IMR-90 (cell line): Measurements from ENCODE around the gene SEMA3E. TPM values are rescaled to one million over a fixed set of nuclear protein-coding genes. Genes with fewer than 3 reads are reported as not detected.

Experiments
- ATAC-seq: fragments of 200-7000 bp; cut with Tn5 transposase; 2 replicates; pipeline ENCODE4 v1.9.1; 2020; ENCODE audit warnings: low read depth, mild to moderate bottlenecking, moderate library complexity
- BruUV-seq: library from RNA; stranded (reverse); fragments of 400-500 nt; replicated peaks from 2 replicates; lab custom pipeline; 2021; lab: Mats Ljungman, UMichigan
- CTCF ChIA-PET: fragments of 300-600 bp; formaldehyde crosslinking; extraction: SDS; loops from one replicate; lab custom pipeline; 2021; ENCODE audit warnings: antibody characterized with exemption; lab: Yijun Ruan, JAX
- POLR2A ChIA-PET: fragments of 300-600 bp; sonication (Branson Sonifier 250); formaldehyde crosslinking; loops from one replicate; lab custom pipeline; 2022; ENCODE audit warnings: antibody characterized with exemption; ENCODE audit not compliant: unreplicated experiment; lab: Charles Lee
- DNase-seq: peaks from one replicate; pipeline ENCODE4 v3.0.0; 2013
- H2AFZ ChIP-seq: replicated peaks from 2 replicates; pipeline ENCODE3; 2013; ENCODE audit warnings: low read length, mild to moderate bottlenecking; ENCODE audit not compliant: poor library complexity
- H2AK5ac ChIP-seq: 2 replicates; pipeline ENCODE4 v1.6.1; 2013; ENCODE audit warnings: low read depth, low read length, inconsistent platforms
- H2AK9ac ChIP-seq: replicated peaks from 2 replicates; pipeline ENCODE3; 2013; ENCODE audit warnings: mild to moderate bottlenecking, low read depth, low read length, moderate library complexity; ENCODE audit not compliant: poor library complexity
- H2BK120ac ChIP-seq: 2 replicates; pipeline ENCODE4 v1.6.1; 2013; ENCODE audit warnings: low read depth, low read length, inconsistent platforms
- H2BK15ac ChIP-seq: 3 replicates; pipeline ENCODE4 v1.6.1; 2013; ENCODE audit warnings: low read depth, low read length, inconsistent platforms
- H2BK20ac ChIP-seq: 2 replicates; pipeline ENCODE4 v1.6.1; 2013; ENCODE audit warnings: low read depth, mild to moderate bottlenecking, inconsistent platforms, low read length, moderate library complexity
- H2BK5ac ChIP-seq: 2 replicates; pipeline ENCODE4 v1.6.1; 2013; ENCODE audit warnings: mild to moderate bottlenecking, low read depth, low read length, inconsistent platforms; ENCODE audit not compliant: poor library complexity, severe bottlenecking
- H3K14ac ChIP-seq: replicated peaks from 2 replicates; pipeline ENCODE4 v1.6.1; 2013; ENCODE audit warnings: low read depth, low read length, inconsistent platforms
- H3K18ac ChIP-seq: 2 replicates; pipeline ENCODE4 v1.6.1; 2013; ENCODE audit warnings: low read depth, low read length, control low read depth
- H3K23ac ChIP-seq: 2 replicates; pipeline ENCODE4 v1.6.1; 2013; ENCODE audit warnings: low read depth, low read length, inconsistent platforms
- H3K27ac ChIP-seq: 2 replicates; pipeline ENCODE4 v1.5.1; 2013; ENCODE audit warnings: mild to moderate bottlenecking, control low read depth, low read length; ENCODE audit not compliant: insufficient read depth
- H3K27me3 ChIP-seq: 2 replicates; pipeline ENCODE4 v1.6.1; 2013; ENCODE audit warnings: low read length; ENCODE audit not compliant: control insufficient read depth, insufficient read depth
- H3K36me3 ChIP-seq: 2 replicates; pipeline ENCODE4 v1.6.1; 2013; ENCODE audit warnings: low read length, mixed read lengths; ENCODE audit not compliant: control insufficient read depth, insufficient read depth
- H3K4ac ChIP-seq: 2 replicates; pipeline ENCODE4 v1.6.1; 2013; ENCODE audit warnings: low read depth, low read length, inconsistent platforms
- H3K4me1 ChIP-seq: 2 replicates; pipeline ENCODE4 v1.6.1; 2013; ENCODE audit warnings: low read length, mixed read lengths; ENCODE audit not compliant: control insufficient read depth, insufficient read depth
- H3K4me2 ChIP-seq: 2 replicates; pipeline ENCODE4 v1.6.1; 2013; ENCODE audit warnings: low read depth, mild to moderate bottlenecking, control low read depth, low read length, moderate library complexity
- H3K4me3 ChIP-seq: 2 replicates; pipeline ENCODE4 v1.5.1; 2013; ENCODE audit warnings: low read depth, mild to moderate bottlenecking, control low read depth, low read length, moderate library complexity; ENCODE audit not compliant: insufficient read depth
- H3K56ac ChIP-seq: 2 replicates; pipeline ENCODE4 v1.6.1; 2013; ENCODE audit warnings: low read length, inconsistent platforms; ENCODE audit not compliant: insufficient read depth; ENCODE audit errors: extremely low read depth
- H3K79me1 ChIP-seq, 2 experiments: 2 replicates each; pipeline ENCODE4 v1.6.1; 2013; ENCODE audit warnings: low read length in 2 of 2, inconsistent platforms in 1 of 2, low read depth in 1 of 2
- H3K9ac ChIP-seq: 2 replicates; pipeline ENCODE4 v1.6.1; 2013; ENCODE audit warnings: low read depth, low read length, control low read depth
- H3K9me1 ChIP-seq: 2 replicates; pipeline ENCODE4 v1.6.1; 2013; ENCODE audit warnings: low read length, inconsistent platforms; ENCODE audit not compliant: insufficient read depth
- H3K9me3 ChIP-seq: 2 replicates; pipeline ENCODE4 v1.6.1; 2013; ENCODE audit warnings: low read length; ENCODE audit not compliant: control insufficient read depth, insufficient read depth
- H4K20me1 ChIP-seq: 2 replicates; pipeline ENCODE4 v1.6.1; 2013; ENCODE audit warnings: low read length, inconsistent platforms; ENCODE audit not compliant: insufficient read depth
- H4K5ac ChIP-seq: 2 replicates; pipeline ENCODE4 v1.6.1; 2013; ENCODE audit warnings: mild to moderate bottlenecking, low read depth, low read length, control low read depth
- H4K8ac ChIP-seq, 2 experiments: 2 replicates each; pipeline ENCODE4 v1.6.1; 2013; ENCODE audit warnings: low read depth in 2 of 2, low read length in 2 of 2, control low read depth in 1 of 2, inconsistent platforms in 1 of 2
- H4K91ac ChIP-seq: 2 replicates; pipeline ENCODE4 v1.6.1; 2013; ENCODE audit warnings: low read depth, low read length, inconsistent platforms; ENCODE audit not compliant: insufficient read depth
- BHLHE40 ChIP-seq: fragments of 150-350 bp; IDR thresholded peaks from 2 replicates; pipeline ENCODE4 v1.6.1; 2016; ENCODE audit warnings: mild to moderate bottlenecking, low read depth, low read length
- CEBPB ChIP-seq: IDR thresholded peaks from 2 replicates; pipeline ENCODE4 v1.6.1; 2012; ENCODE audit warnings: low read depth, low read length, improper control_type of control experiment
- CHD1 ChIP-seq: IDR thresholded peaks from 2 replicates; pipeline ENCODE4 v1.6.1; 2012; ENCODE audit warnings: low read depth, low read length, improper control_type of control experiment
- CTCF ChIP-seq: conservative IDR thresholded peaks from 2 replicates; pipeline ENCODE4 v1.5.1; 2012; ENCODE audit warnings: mild to moderate bottlenecking, low read depth, low read length, improper control_type of control experiment
- FOS ChIP-seq: fragments of 150-350 bp; IDR thresholded peaks from 2 replicates; pipeline ENCODE4 v1.6.1; 2016; ENCODE audit warnings: low read depth, low read length
- MAFK ChIP-seq: IDR thresholded peaks from 2 replicates; pipeline ENCODE4 v1.6.1; 2012; ENCODE audit warnings: low read depth, low read length, improper control_type of control experiment
- MAZ ChIP-seq: IDR thresholded peaks from 2 replicates; pipeline ENCODE4 v1.6.1; 2012; ENCODE audit warnings: low read depth, mild to moderate bottlenecking, low read length, improper control_type of control experiment, moderate library complexity, borderline replicate concordance
- MXI1 ChIP-seq: IDR thresholded peaks from 2 replicates; pipeline ENCODE4 v1.6.1; 2012; ENCODE audit warnings: low read depth, mild to moderate bottlenecking, low read length, moderate library complexity, borderline replicate concordance
- NFE2L2 ChIP-seq: fragments of 150-350 bp; IDR thresholded peaks from 2 replicates; pipeline ENCODE4 v1.6.1; 2016; ENCODE audit warnings: low read depth, mild to moderate bottlenecking, low read length
- POLR2A ChIP-seq: IDR thresholded peaks from 2 replicates; pipeline ENCODE4 v1.6.1; 2012; ENCODE audit warnings: mild to moderate bottlenecking, low read depth, low read length
- RAD21 ChIP-seq: IDR thresholded peaks from 2 replicates; pipeline ENCODE4 v1.6.1; 2012; ENCODE audit warnings: low read length, improper control_type of control experiment
- RCOR1 ChIP-seq: IDR thresholded peaks from 2 replicates; pipeline ENCODE4 v1.6.1; 2012; ENCODE audit warnings: mild to moderate bottlenecking, low read length, improper control_type of control experiment; ENCODE audit not compliant: insufficient replicate concordance
- RFX5 ChIP-seq: IDR thresholded peaks from 2 replicates; pipeline ENCODE4 v1.8.0; 2012; ENCODE audit warnings: low read depth, mild to moderate bottlenecking, low read length, moderate library complexity
- SMC3 ChIP-seq: fragments of 150-350 bp; IDR thresholded peaks from 2 replicates; pipeline ENCODE4 v1.6.1; 2016; ENCODE audit warnings: low read depth, mild to moderate bottlenecking, antibody characterized with exemption, low read length, moderate library complexity
- USF2 ChIP-seq: fragments of 150-350 bp; IDR thresholded peaks from 2 replicates; pipeline ENCODE4 v1.6.1; 2017; ENCODE audit warnings: mild to moderate bottlenecking, antibody characterized with exemption, low read length, low read depth
- dilution Hi-C: fragments of 300-500 bp; cut with HindIII; formaldehyde crosslinking; loops from one replicate; pipeline ENCODE4 v1.14.3; 2018; ENCODE audit warnings: low sequenced_read_pairs; ENCODE audit not compliant: unreplicated experiment
- in situ Hi-C: fragments of 300-500 bp; cut with MboI; formaldehyde crosslinking; loops from 3 replicates; pipeline ENCODE4 v1.14.3; 2019; ENCODE audit warnings: low sequenced_read_pairs, inconsistent platforms, mixed read lengths
- intact Hi-C: fragments of 100-400 bp; cut with micrococcal nuclease; formaldehyde crosslinking; loops from 2 replicates; pipeline ENCODE4 v1.10.0; 2022
- polyA plus RNA-seq, 3 experiments: library from polyadenylated mRNA; depleted of rRNA; stranded (reverse); fragments of >200 nt; gene quantifications; 2 replicates each; pipeline ENCODE4 v1.2.3, GENCODE V29; 2012; ENCODE audit warnings: low replicate concordance in 1 of 3
- total RNA-seq: library from RNA; depleted of rRNA; stranded (reverse); fragments of >200 nt; gene quantifications from 2 replicates; pipeline ENCODE4 v1.2.3, GENCODE V29; 2012
- TF ChIP-seq, protein P1 (sequence below): fragments of 150-350 bp; IDR thresholded peaks from 2 replicates; pipeline ENCODE4 v1.6.1; 2016; ENCODE audit warnings: low read depth, mild to moderate bottlenecking, low read length, moderate library complexity, borderline replicate concordance

Gene SEMA3E
- total and polyA plus RNA-seq, 2 of the 4 experiments (the other 2 are of a cell fraction) = 0.31 to 0.72 TPM

DNA sequence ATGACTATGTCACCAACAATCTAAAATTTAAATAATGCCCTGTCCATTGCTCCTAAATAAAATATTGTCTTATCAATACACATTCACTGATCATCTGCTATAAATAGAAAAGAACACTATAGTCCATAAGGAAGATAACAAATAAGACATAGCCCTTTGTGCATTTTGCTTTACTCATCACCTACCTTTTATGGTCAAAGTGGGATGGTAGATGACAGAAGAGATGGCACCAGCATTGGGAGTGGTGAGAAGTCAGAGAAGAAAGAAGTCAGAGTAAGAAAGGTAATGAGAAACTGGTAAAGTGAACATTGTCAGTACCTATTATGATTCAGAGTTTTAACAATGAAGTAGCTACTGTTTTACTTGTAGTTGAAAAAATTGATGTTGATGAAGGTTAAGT, 31.1 kb downstream of the SEMA3E start:
- Histone ChIP-seq H2BK5ac (no peak overlapping the region), H2AK9ac (no peak overlapping the region), H4K5ac (no peak overlapping the region), H3K4me1 (no peaks in the 10 kb centered on the region), H3K23ac (no peak overlapping the region), H3K36me3 (no peaks in the 10 kb centered on the region), H3K14ac (no peak overlapping the region), H3K4me2 (no peak overlapping the region), H4K91ac (no peak overlapping the region), H3K18ac (no peak overlapping the region), H3K9me3 (no peaks in the 10 kb centered on the region), H3K27ac (no peak overlapping the region), H2AFZ (no peak overlapping the region), H2BK120ac (no peak overlapping the region), H3K79me1 (no peaks in the 10 kb centered on the region), H3K4me3 (no peak overlapping the region), H3K9ac (no peak overlapping the region), H3K27me3 (no peaks in the 10 kb centered on the region), H2BK15ac (no peak overlapping the region), H4K8ac (no peak overlapping the region), H3K4ac (no peak overlapping the region), H3K56ac (no peak overlapping the region), H2AK5ac (no peak overlapping the region), H2BK20ac (no peak overlapping the region), H4K20me1 (no peaks in the 10 kb centered on the region), H3K9me1 (no peaks in the 10 kb centered on the region)
- TF ChIP-seq CEBPB = no peak
- TF ChIP-seq POLR2A = no peak
- TF ChIP-seq MXI1 = no peak
- TF ChIP-seq FOS = no peak
- no peak for TF ChIP-seq RCOR1
- TF ChIP-seq, protein P1, sequence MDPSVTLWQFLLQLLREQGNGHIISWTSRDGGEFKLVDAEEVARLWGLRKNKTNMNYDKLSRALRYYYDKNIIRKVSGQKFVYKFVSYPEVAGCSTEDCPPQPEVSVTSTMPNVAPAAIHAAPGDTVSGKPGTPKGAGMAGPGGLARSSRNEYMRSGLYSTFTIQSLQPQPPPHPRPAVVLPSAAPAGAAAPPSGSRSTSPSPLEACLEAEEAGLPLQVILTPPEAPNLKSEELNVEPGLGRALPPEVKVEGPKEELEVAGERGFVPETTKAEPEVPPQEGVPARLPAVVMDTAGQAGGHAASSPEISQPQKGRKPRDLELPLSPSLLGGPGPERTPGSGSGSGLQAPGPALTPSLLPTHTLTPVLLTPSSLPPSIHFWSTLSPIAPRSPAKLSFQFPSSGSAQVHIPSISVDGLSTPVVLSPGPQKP = no peak
- no peak for TF ChIP-seq MAZ
- no peak for TF ChIP-seq MAFK
- no peak for TF ChIP-seq RAD21
- TF ChIP-seq CTCF = no peak
- no peak for TF ChIP-seq RFX5
- TF ChIP-seq NFE2L2 = no peak
- no peak for TF ChIP-seq SMC3
- no peak for TF ChIP-seq BHLHE40
- no peak for TF ChIP-seq USF2
- no peak for TF ChIP-seq CHD1
- ATAC-seq (no peak), DNase-seq (no peak)
- dilution Hi-C loops (no loop called here), intact Hi-C loops (no loop called here), in situ Hi-C loops (no loop called here)
- ChIA-PET CTCF (no interaction called here), POLR2A (no interaction called here)
- no TSS peak for BruUV-seq
